Measurements from ENCODE around the gene GPC5. TPM values are rescaled to one million over a fixed set of nuclear protein-coding genes. Genes with fewer than 3 reads are reported as not detected.

Gene GPC5
- total RNA-seq, 1 donor from 2014 or later = 8.7 TPM

DNA sequence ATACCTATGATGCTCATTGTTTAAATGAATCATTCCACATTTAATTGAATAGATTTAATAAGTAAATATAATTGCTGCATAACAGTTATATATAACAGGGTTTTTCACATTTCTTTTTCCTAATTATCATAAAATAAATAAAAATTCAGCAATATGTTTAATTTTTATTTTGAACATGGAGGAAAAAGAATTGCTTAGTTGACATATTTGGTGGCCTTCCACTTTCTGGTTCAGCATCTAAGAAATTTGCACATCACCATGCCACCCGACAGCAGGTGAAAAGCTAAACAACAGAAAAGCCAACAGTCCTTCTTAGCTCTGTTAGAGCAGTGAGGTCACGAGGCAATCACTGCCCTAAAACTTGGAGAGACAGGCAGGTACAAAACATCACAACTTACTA lies 790.2 kb downstream of the GPC5 start:
- no peak overlapping the region for H3K4me3 ChIP-seq
- no peaks in the 10 kb centered on the region for H3K36me3 ChIP-seq
- no peak overlapping the region for H3K27ac ChIP-seq
- no peaks in the 10 kb centered on the region for H3K27me3 ChIP-seq (ENCODE audit: low read depth)
- ATAC-seq = no peak
- H3K9me3 ChIP-seq = no peaks in the 10 kb centered on the region
- no peak for DNase-seq
- H3K4me1 ChIP-seq = no peaks in the 10 kb centered on the region
- intact Hi-C loops (cut with DNase I) = no loop called here
- TF ChIP-seq, protein P1, sequence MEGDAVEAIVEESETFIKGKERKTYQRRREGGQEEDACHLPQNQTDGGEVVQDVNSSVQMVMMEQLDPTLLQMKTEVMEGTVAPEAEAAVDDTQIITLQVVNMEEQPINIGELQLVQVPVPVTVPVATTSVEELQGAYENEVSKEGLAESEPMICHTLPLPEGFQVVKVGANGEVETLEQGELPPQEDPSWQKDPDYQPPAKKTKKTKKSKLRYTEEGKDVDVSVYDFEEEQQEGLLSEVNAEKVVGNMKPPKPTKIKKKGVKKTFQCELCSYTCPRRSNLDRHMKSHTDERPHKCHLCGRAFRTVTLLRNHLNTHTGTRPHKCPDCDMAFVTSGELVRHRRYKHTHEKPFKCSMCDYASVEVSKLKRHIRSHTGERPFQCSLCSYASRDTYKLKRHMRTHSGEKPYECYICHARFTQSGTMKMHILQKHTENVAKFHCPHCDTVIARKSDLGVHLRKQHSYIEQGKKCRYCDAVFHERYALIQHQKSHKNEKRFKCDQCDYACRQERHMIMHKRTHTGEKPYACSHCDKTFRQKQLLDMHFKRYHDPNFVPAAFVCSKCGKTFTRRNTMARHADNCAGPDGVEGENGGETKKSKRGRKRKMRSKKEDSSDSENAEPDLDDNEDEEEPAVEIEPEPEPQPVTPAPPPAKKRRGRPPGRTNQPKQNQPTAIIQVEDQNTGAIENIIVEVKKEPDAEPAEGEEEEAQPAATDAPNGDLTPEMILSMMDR (IDR thresholded peaks at IDR 0.05) = no peak

DNA sequence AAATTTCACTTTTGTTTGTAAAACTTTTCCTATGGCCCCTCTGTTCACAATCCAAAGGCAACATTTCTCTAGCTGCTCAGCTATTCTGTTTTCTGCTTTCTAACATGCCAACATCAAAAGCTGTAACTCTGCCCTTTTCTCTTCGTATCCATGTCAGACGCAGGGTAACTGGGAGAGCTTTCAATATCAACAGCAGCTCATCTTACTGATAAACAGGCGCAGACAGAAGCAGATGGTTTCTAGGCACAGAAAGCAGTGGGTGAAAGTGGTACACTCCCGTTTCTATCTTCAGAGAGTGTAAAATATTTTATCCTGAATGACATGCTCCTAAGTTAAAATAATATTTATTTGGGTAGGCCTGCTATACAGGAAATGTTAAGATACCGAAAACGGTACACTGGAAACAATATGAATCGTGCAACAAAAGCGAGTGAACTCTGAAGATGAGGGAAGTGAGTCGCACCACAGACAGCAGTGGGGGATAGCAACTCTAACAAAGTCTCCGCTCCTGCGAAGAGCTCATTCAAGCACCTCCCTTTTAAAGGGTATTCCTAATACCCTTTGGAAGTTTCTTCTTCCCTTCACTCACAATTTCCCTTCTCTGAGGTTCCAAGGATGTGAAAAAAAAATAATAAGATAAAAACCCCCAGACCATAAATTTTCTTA lies 798.3 kb downstream of the GPC5 start:
- H3K4me1 ChIP-seq = no peaks in the 10 kb centered on the region
- H3K36me3 ChIP-seq = no peaks in the 10 kb centered on the region
- TF ChIP-seq, protein P1 (IDR thresholded peaks at IDR 0.05) = no peak
- intact Hi-C loops (cut with DNase I) = no loop called here
- H3K27me3 ChIP-seq (ENCODE audit: low read depth) = no peaks in the 10 kb centered on the region
- DNase-seq (no peak), ATAC-seq (no peak)
- no peaks in the 10 kb centered on the region for H3K9me3 ChIP-seq
- H3K27ac ChIP-seq = no peak overlapping the region
- no peak overlapping the region for H3K4me3 ChIP-seq

DNA sequence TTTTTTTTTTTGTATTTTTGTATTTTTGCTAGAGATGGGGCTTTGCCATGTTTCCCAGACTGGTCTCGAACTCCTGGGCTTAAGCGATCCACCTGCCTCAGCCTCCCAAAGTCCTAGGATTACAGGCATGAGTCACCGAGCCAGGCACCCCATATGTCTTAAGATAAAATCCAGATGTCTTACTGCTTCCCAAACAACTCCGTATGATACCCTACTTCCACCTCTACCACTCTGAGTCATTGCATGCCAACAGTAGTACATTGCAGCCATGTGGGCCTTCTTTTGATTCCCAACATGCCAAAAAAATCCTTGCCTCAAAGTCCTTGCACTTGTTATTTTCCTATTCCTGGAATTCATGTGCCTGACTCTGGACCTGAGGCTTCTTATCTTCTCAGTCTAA lies 799.2 kb downstream of the GPC5 start:
- intact Hi-C loops (cut with DNase I) = no loop called here

DNA sequence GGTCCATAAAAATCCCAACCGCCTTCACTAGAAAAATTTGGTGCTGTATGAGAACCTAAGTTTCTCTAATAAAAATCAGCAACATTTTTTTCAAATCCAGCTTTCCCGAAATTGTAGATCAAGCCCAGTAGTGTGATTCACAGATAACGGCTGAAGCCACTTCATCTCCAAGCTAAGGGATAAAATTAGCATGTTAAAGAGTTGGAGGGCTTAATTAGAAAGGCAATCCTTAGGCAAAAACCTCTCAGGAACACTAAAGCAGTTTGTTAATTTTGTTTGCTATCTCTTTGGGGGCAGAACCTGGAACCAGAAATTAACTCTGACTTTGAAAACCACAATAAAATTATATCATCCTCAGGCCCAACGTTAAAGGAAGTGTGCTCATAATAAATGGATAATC lies 820.2 kb downstream of the GPC5 start:
- no peaks in the 10 kb centered on the region for H3K27me3 ChIP-seq (ENCODE audit: low read depth)
- H3K27ac ChIP-seq = no peak overlapping the region
- intact Hi-C loops (cut with DNase I) = no loop called here
- no peak for DNase-seq
- no peak for ATAC-seq
- no peaks in the 10 kb centered on the region for H3K36me3 ChIP-seq
- no peak overlapping the region for H3K4me3 ChIP-seq
- no peaks in the 10 kb centered on the region for H3K4me1 ChIP-seq
- TF ChIP-seq, protein P1 (IDR thresholded peaks at IDR 0.05) = no peak
- no peaks in the 10 kb centered on the region for H3K9me3 ChIP-seq

More for the DNA sequence above, 799.2 kb downstream of the GPC5 start:
- H3K27me3 ChIP-seq (ENCODE audit: low read depth) = no peaks in the 10 kb centered on the region
- ATAC-seq (no peak), DNase-seq (no peak)
- H3K36me3 ChIP-seq = no peaks in the 10 kb centered on the region
- H3K4me3 ChIP-seq = no peak overlapping the region
- no peak overlapping the region for H3K27ac ChIP-seq
- H3K4me1 ChIP-seq = no peaks in the 10 kb centered on the region
- TF ChIP-seq, protein P1 (IDR thresholded peaks at IDR 0.05) = no peak
- H3K9me3 ChIP-seq = no peaks in the 10 kb centered on the region

DNA sequence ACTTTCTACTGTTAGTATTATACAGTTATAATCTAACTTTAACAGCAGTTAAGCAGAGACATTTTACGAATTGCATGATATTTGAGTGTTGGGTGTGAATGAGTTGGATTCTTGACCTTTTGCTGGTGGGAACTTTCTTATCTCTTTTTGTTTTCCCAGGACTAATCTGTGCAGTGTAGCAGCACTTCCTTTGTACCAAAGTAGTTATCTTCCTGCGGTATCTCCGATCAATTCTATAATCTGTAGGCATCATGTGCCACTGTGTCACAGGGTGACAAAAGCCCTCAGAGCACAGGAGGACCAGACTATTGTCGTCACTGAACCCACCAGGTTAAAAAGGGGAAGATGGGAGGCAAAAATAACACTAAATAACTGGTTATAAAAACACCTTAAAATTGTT lies 823.5 kb downstream of the GPC5 start:
- Histone ChIP-seq H3K36me3 (no peaks in the 10 kb centered on the region), H3K4me3 (no peak overlapping the region), H3K9me3 (no peaks in the 10 kb centered on the region), H3K27me3 (ENCODE audit: low read depth) (no peaks in the 10 kb centered on the region), H3K4me1 (no peaks in the 10 kb centered on the region), H3K27ac (no peak overlapping the region)
- intact Hi-C loops (cut with DNase I) = no loop called here
- ATAC-seq (no peak), DNase-seq (no peak)
- TF ChIP-seq, protein P1 (IDR thresholded peaks at IDR 0.05) = no peak
